Cardiac muscle cell (in vitro differentiated cells and primary cell): ENCODE results near the gene MORF4L1. TPM values are rescaled to one million over a fixed set of nuclear protein-coding genes. Genes with fewer than 3 reads are reported as not detected.

Source experiments
- DNase-seq, 2 donors: peaks; one replicate each; pipeline versions ENCODE4 v3.0.0 to v3.0.0-alpha.2; 2010 to 2017; ENCODE audit warnings: low read depth in 1 of 2, low spot score in 1 of 2
- H3K27ac ChIP-seq: fragments of 200-600 bp; sonication (generic); 2 replicates; pipeline ENCODE4 v1.5.1; 2016
- H3K27me3 ChIP-seq: fragments of 200-600 bp; sonication (generic); 2 replicates; pipeline ENCODE4 v1.6.0; 2016; ENCODE audit warnings: control low read depth
- H3K36me3 ChIP-seq: fragments of 200-600 bp; sonication (generic); 2 replicates; pipeline ENCODE4 v1.5.1; 2016; ENCODE audit warnings: control low read depth
- H3K4me1 ChIP-seq: fragments of 200-600 bp; sonication (generic); 2 replicates; pipeline ENCODE4 v1.8.1; 2017; ENCODE audit warnings: low read depth, mild to moderate bottlenecking, mixed run types
- H3K4me3 ChIP-seq: fragments of 200-600 bp; sonication (generic); 2 replicates; pipeline ENCODE4 v1.5.1; 2016; ENCODE audit warnings: mild to moderate bottlenecking
- H3K9me3 ChIP-seq: fragments of 200-600 bp; sonication (generic); 2 replicates; pipeline ENCODE4 v1.5.1; 2017; ENCODE audit warnings: low read depth, mild to moderate bottlenecking, control low read depth
- CTCF ChIP-seq: IDR thresholded peaks from 2 replicates; pipeline ENCODE4 v1.5.1; 2012; ENCODE audit warnings: low read depth, mild to moderate bottlenecking, low read length
- polyA plus RNA-seq: library from polyadenylated mRNA; unstranded; fragments of >200 nt; fragmentation: Nextera tagmentation; extraction: Ambion mirVana; gene quantifications from 2 replicates; pipeline ENCODE4 v1.2.1, GENCODE V29; 2016
- total RNA-seq: library from RNA; depleted of rRNA; stranded (reverse); fragments of >200 nt; gene quantifications from 2 replicates; pipeline ENCODE4 v1.2.3, GENCODE V29; 2016

MORF4L1 gene
- total and polyA plus RNA-seq, 2 experiments from 2014 or later: 625 to 760 TPM

GRCh38 chr15:78916088-78916487 lies 43.4 kb downstream of the MORF4L1 start:
- H3K4me1 ChIP-seq: no peaks in the 10 kb centered on the region
- no peaks in the 10 kb centered on the region for H3K9me3 ChIP-seq
- H3K27me3 ChIP-seq: no peaks in the 10 kb centered on the region
- no peak overlapping the region for H3K4me3 ChIP-seq
- no peak overlapping the region for H3K27ac ChIP-seq
- H3K36me3 ChIP-seq: peaks cover 11% of the 10 kb centered on the region
- no peak for DNase-seq
- TF ChIP-seq CTCF: no peak

- no peaks in the 10 kb centered on the region for H3K27me3 ChIP-seq
- H3K9me3 ChIP-seq: no peaks in the 10 kb centered on the region
- H3K27ac ChIP-seq: no peak overlapping the region
- no peak for TF ChIP-seq CTCF
- peaks cover 13% of the 10 kb centered on the region for H3K36me3 ChIP-seq
- no peak for DNase-seq
- no peak overlapping the region for H3K4me3 ChIP-seq
- H3K4me1 ChIP-seq: no peaks in the 10 kb centered on the region
Measured at GRCh38 chr15:78917888-78918287, 45.2 kb downstream of the MORF4L1 start.

- Histone ChIP-seq H3K27me3 (no peaks in the 10 kb centered on the region), H3K4me3 (no peak overlapping the region), H3K27ac (no peak overlapping the region), H3K36me3 (peaks cover 9% of the 10 kb centered on the region), H3K4me1 (no peaks in the 10 kb centered on the region), H3K9me3 (no peaks in the 10 kb centered on the region)
- no peak for DNase-seq
- TF ChIP-seq CTCF: no peak
Measured at GRCh38 chr15:78921517-78921916, 48.8 kb downstream of the MORF4L1 start.

- DNase-seq: no peak
- no peak overlapping the region for H3K27ac ChIP-seq
- H3K4me3 ChIP-seq: no peak overlapping the region
- no peaks in the 10 kb centered on the region for H3K9me3 ChIP-seq
- peaks cover 9% of the 10 kb centered on the region for H3K36me3 ChIP-seq
- H3K4me1 ChIP-seq: no peaks in the 10 kb centered on the region
- no peaks in the 10 kb centered on the region for H3K27me3 ChIP-seq
- no peak for TF ChIP-seq CTCF
Measured at GRCh38 chr15:78921940-78922339, 49.2 kb downstream of the MORF4L1 start.

GRCh38 chr15:78922527-78922926 lies 49.8 kb downstream of the MORF4L1 start:
- Histone ChIP-seq H3K36me3 (peaks cover 9% of the 10 kb centered on the region), H3K27me3 (no peaks in the 10 kb centered on the region), H3K9me3 (no peaks in the 10 kb centered on the region), H3K4me1 (no peaks in the 10 kb centered on the region), H3K27ac (no peak overlapping the region), H3K4me3 (no peak overlapping the region)
- TF ChIP-seq CTCF: no peak
- no peak for DNase-seq

GRCh38 chr15:78923015-78923414 lies 50.3 kb downstream of the MORF4L1 start:
- H3K9me3 ChIP-seq: no peaks in the 10 kb centered on the region
- TF ChIP-seq CTCF: no peak
- H3K4me3 ChIP-seq: no peak overlapping the region
- DNase-seq: no peak
- H3K27ac ChIP-seq: no peak overlapping the region
- no peaks in the 10 kb centered on the region for H3K4me1 ChIP-seq
- no peaks in the 10 kb centered on the region for H3K27me3 ChIP-seq
- H3K36me3 ChIP-seq: peaks cover 9% of the 10 kb centered on the region
